ENCODE results near the gene GRID1. TPM values are rescaled to one million over a fixed set of nuclear protein-coding genes. Genes with fewer than 3 reads are reported as not detected.

Gene GRID1
- total RNA-seq, 1 experiment from 2014 or later = 5.6 TPM

- no peak overlapping the region for H3K27ac ChIP-seq (ENCODE audit: low read depth, low read length)
- no peaks in the 10 kb centered on the region for H3K9me3 ChIP-seq (ENCODE audit: control insufficient read depth in 1 of 2, insufficient read depth in 1 of 2, low read depth in 1 of 2, low read length in 2 of 2)
- H3K4me1 ChIP-seq (ENCODE audit: control insufficient read depth in 1 of 2, insufficient read depth in 2 of 2, low read length in 2 of 2) = no peaks in the 10 kb centered on the region
- ChIA-PET CTCF (no interaction called here), POLR2A (no interaction called here), RAD21 (ENCODE audit: low non-redundant PET in 1 of 2, low total read pairs in 2 of 2, uncharacterized antibody in 2 of 2, unreplicated experiment in 2 of 2) (no interaction called here)
- BruUV-seq (replicated peaks) = no TSS peak
- no peak overlapping the region for H3K4me2 ChIP-seq (ENCODE audit: low read length)
- H3K36me3 ChIP-seq (ENCODE audit: control insufficient read depth in 1 of 2, insufficient read depth in 2 of 2, low read length in 2 of 2) = no peaks in the 10 kb centered on the region
- H3K79me2 ChIP-seq (ENCODE audit: insufficient read depth, low read length) = no peaks in the 10 kb centered on the region
- intact Hi-C loops (cut with micrococcal nuclease) = no loop called here
- DNase-seq (ENCODE audit: low read depth, low spot score) (no peak), ATAC-seq (no peak)
- no peak overlapping the region for H3K4me3 ChIP-seq (replicated peaks in 1 of 2; ENCODE audit: low read depth in 1 of 2, low read length in 2 of 2)
- H4K20me1 ChIP-seq (ENCODE audit: insufficient read depth) = no peaks in the 10 kb centered on the region
- H2AFZ ChIP-seq (ENCODE audit: low read depth, low read length, poor library complexity, severe bottlenecking) = no peak overlapping the region
- H3K9me2 ChIP-seq (ENCODE audit: insufficient read depth) = no peaks in the 10 kb centered on the region
- no peak for TF ChIP-seq POLR2A (IDR thresholded peaks at IDR 0.05; ENCODE audit: borderline replicate concordance, extremely low read depth, insufficient read depth, insufficient read length)
- no peak for TF ChIP-seq CBX3 (IDR thresholded peaks at IDR 0.05; ENCODE audit: low read depth)
- TF ChIP-seq SRF (IDR thresholded peaks at IDR 0.05; ENCODE audit: low read depth) = no peak
- TF ChIP-seq EZH2 (IDR thresholded peaks at IDR 0.05) = no peak
- no peak for TF ChIP-seq ZNF274 (IDR thresholded peaks at IDR 0.05; ENCODE audit: low read depth, low read length)
- TF ChIP-seq TCF7L2 (IDR thresholded peaks at IDR 0.05; ENCODE audit: borderline replicate concordance, extremely low read depth, insufficient read depth, insufficient read length) = no peak
- no peak for TF ChIP-seq ZFX (IDR thresholded peaks at IDR 0.05)
- no peak for TF ChIP-seq ATF3 (IDR thresholded peaks at IDR 0.05)
- TF ChIP-seq POLR2AphosphoS5 (IDR thresholded peaks at IDR 0.05; ENCODE audit: low read depth, low read length) = no peak
- no peak for TF ChIP-seq FOSL1 (IDR thresholded peaks at IDR 0.05; ENCODE audit: low read depth)
- no peak for TF ChIP-seq CEBPB (IDR thresholded peaks at IDR 0.05; ENCODE audit: low read depth)
- TF ChIP-seq SP1 (IDR thresholded peaks at IDR 0.05; ENCODE audit: low read depth) = no peak
- TF ChIP-seq ELF1 (IDR thresholded peaks at IDR 0.05; ENCODE audit: borderline replicate concordance, low read depth) = no peak
- H3K27me3 ChIP-seq (ENCODE audit: insufficient read depth, low read length) = no peaks in the 10 kb centered on the region
- no peak overlapping the region for H3K9ac ChIP-seq (ENCODE audit: low read length)
Observed at GRCh38 chr10:86180861-86181260, 185.7 kb downstream of the GRID1 start.

- Histone ChIP-seq H3K79me2 (ENCODE audit: insufficient read depth, low read length) (no peaks in the 10 kb centered on the region), H3K9me3 (ENCODE audit: control insufficient read depth in 1 of 2, insufficient read depth in 1 of 2, low read depth in 1 of 2, low read length in 2 of 2) (no peaks in the 10 kb centered on the region), H3K4me1 (ENCODE audit: control insufficient read depth in 1 of 2, insufficient read depth in 2 of 2, low read length in 2 of 2) (peaks cover 0 to 3% of the 10 kb centered on the region in 2 experiments; a peak in 1 of 4 replicates), H3K9ac (ENCODE audit: low read length) (no peak overlapping the region), H3K36me3 (ENCODE audit: control insufficient read depth in 1 of 2, insufficient read depth in 2 of 2, low read length in 2 of 2) (no peaks in the 10 kb centered on the region), H4K20me1 (ENCODE audit: insufficient read depth) (no peaks in the 10 kb centered on the region), H3K9me2 (ENCODE audit: insufficient read depth) (no peaks in the 10 kb centered on the region), H3K4me2 (ENCODE audit: low read length) (no peak overlapping the region), H3K27me3 (ENCODE audit: insufficient read depth, low read length) (no peaks in the 10 kb centered on the region), H2AFZ (ENCODE audit: low read depth, low read length, poor library complexity, severe bottlenecking) (no peak overlapping the region), H3K4me3 (replicated peaks in 1 of 2; ENCODE audit: low read depth in 1 of 2, low read length in 2 of 2) (no peak overlapping the region), H3K27ac (ENCODE audit: low read depth, low read length) (no peak overlapping the region)
- ATAC-seq (no peak), DNase-seq (ENCODE audit: low read depth, low spot score) (no peak)
- ChIA-PET POLR2A (no interaction called here), CTCF (no interaction called here), RAD21 (ENCODE audit: low non-redundant PET in 1 of 2, low total read pairs in 2 of 2, uncharacterized antibody in 2 of 2, unreplicated experiment in 2 of 2) (no interaction called here)
- intact Hi-C loops (cut with micrococcal nuclease) = loop anchor here (5.0 kb wide), 1 partner anchor 197 kb away; no protein-coding TSS in a partner anchor
- no TSS peak for BruUV-seq (replicated peaks)
- TF ChIP-seq YY1 (IDR thresholded peaks at IDR 0.05; ENCODE audit: extremely low read depth, insufficient replicate concordance, low read depth, low read length) (no peak), ATF3 (IDR thresholded peaks at IDR 0.05) (no peak), FOSL1 (IDR thresholded peaks at IDR 0.05; ENCODE audit: low read depth) (no peak), SRF (IDR thresholded peaks at IDR 0.05; ENCODE audit: low read depth) (no peak), REST (IDR thresholded peaks at IDR 0.05; ENCODE audit: low read depth) (no peak), SP1 (IDR thresholded peaks at IDR 0.05; ENCODE audit: low read depth) (no peak), EGR1 (IDR thresholded peaks at IDR 0.05; ENCODE audit: low read depth) (no peak), EZH2phosphoT487 (IDR thresholded peaks at IDR 0.05; ENCODE audit: borderline replicate concordance) (no peak), POLR2AphosphoS5 (IDR thresholded peaks at IDR 0.05; ENCODE audit: low read depth, low read length) (no peak), ELF1 (IDR thresholded peaks at IDR 0.05; ENCODE audit: borderline replicate concordance, low read depth) (no peak), EZH2 (IDR thresholded peaks at IDR 0.05) (no peak)
Observed at GRCh38 chr10:86179961-86180360, 186.6 kb downstream of the GRID1 start.

All from HCT116 (cell line).